ENCODE results near the gene TRAF7.
"Not testable (repeated sequence)": the region's sequence is repeated elsewhere in the genome, so short reads cannot be mapped to it uniquely, and the experiment has no call there.

TRAF7 gene

GRCh38 chr16:2121853-2122252, 33.7 kb upstream of the TRAF7 start:
- Histone ChIP-seq H3K27ac (ENCODE audit: insufficient read depth, low read length, poor library complexity, severe bottlenecking) (no peak overlapping the region), H3K4me1 (ENCODE audit: control insufficient read depth, insufficient read depth, low read length, poor library complexity, severe bottlenecking) (no peaks in the 10 kb centered on the region), H3K4me3 (ENCODE audit: insufficient read depth, low read depth, low read length, poor library complexity, severe bottlenecking) (no peak overlapping the region), H3K27me3 (replicated peaks; ENCODE audit: control insufficient read depth, insufficient read depth, low read length, poor library complexity, severe bottlenecking) (no peaks in the 10 kb centered on the region), H3K9me3 (ENCODE audit: control insufficient read depth, low read length) (no peaks in the 10 kb centered on the region), H3K36me3 (ENCODE audit: control insufficient read depth, insufficient read depth, low read length) (no peaks in the 10 kb centered on the region)
- no peak for DNase-seq

- no peak overlapping the region for H3K27ac ChIP-seq (ENCODE audit: insufficient read depth, low read length, poor library complexity, severe bottlenecking)
Measured at GRCh38 chr16:2122429-2122828, 33.2 kb upstream of the TRAF7 start.

GRCh38 chr16:2122934-2123683, 32.5 kb upstream of the TRAF7 start:
- not testable (repeated sequence) for H3K4me1 ChIP-seq (ENCODE audit: control insufficient read depth, insufficient read depth, low read length, poor library complexity, severe bottlenecking); DNase-seq; H3K27me3 ChIP-seq (replicated peaks; ENCODE audit: control insufficient read depth, insufficient read depth, low read length, poor library complexity, severe bottlenecking); H3K4me3 ChIP-seq (ENCODE audit: insufficient read depth, low read depth, low read length, poor library complexity, severe bottlenecking); H3K27ac ChIP-seq (ENCODE audit: insufficient read depth, low read length, poor library complexity, severe bottlenecking); H3K36me3 ChIP-seq (ENCODE audit: control insufficient read depth, insufficient read depth, low read length); H3K9me3 ChIP-seq (ENCODE audit: control insufficient read depth, low read length)

More at GRCh38 chr16:2122429-2122828, 33.2 kb upstream of the TRAF7 start:
- Histone ChIP-seq H3K4me1 (ENCODE audit: control insufficient read depth, insufficient read depth, low read length, poor library complexity, severe bottlenecking) (no peaks in the 10 kb centered on the region), H3K36me3 (ENCODE audit: control insufficient read depth, insufficient read depth, low read length) (no peaks in the 10 kb centered on the region), H3K27me3 (replicated peaks; ENCODE audit: control insufficient read depth, insufficient read depth, low read length, poor library complexity, severe bottlenecking) (no peaks in the 10 kb centered on the region), H3K9me3 (ENCODE audit: control insufficient read depth, low read length) (no peaks in the 10 kb centered on the region), H3K4me3 (ENCODE audit: insufficient read depth, low read depth, low read length, poor library complexity, severe bottlenecking) (no peak overlapping the region)
- DNase-seq: no peak

GRCh38 chr16:2123706-2124376, 31.7 kb upstream of the TRAF7 start:
- not testable (repeated sequence) for H3K27me3 ChIP-seq (replicated peaks; ENCODE audit: control insufficient read depth, insufficient read depth, low read length, poor library complexity, severe bottlenecking); DNase-seq; H3K9me3 ChIP-seq (ENCODE audit: control insufficient read depth, low read length); H3K4me1 ChIP-seq (ENCODE audit: control insufficient read depth, insufficient read depth, low read length, poor library complexity, severe bottlenecking); H3K4me3 ChIP-seq (ENCODE audit: insufficient read depth, low read depth, low read length, poor library complexity, severe bottlenecking); H3K27ac ChIP-seq (ENCODE audit: insufficient read depth, low read length, poor library complexity, severe bottlenecking); H3K36me3 ChIP-seq (ENCODE audit: control insufficient read depth, insufficient read depth, low read length)

- not testable (repeated sequence) for H3K27me3 ChIP-seq (replicated peaks; ENCODE audit: control insufficient read depth, insufficient read depth, low read length, poor library complexity, severe bottlenecking); H3K27ac ChIP-seq (ENCODE audit: insufficient read depth, low read length, poor library complexity, severe bottlenecking); H3K4me3 ChIP-seq (ENCODE audit: insufficient read depth, low read depth, low read length, poor library complexity, severe bottlenecking); H3K36me3 ChIP-seq (ENCODE audit: control insufficient read depth, insufficient read depth, low read length); H3K9me3 ChIP-seq (ENCODE audit: control insufficient read depth, low read length); H3K4me1 ChIP-seq (ENCODE audit: control insufficient read depth, insufficient read depth, low read length, poor library complexity, severe bottlenecking); DNase-seq
Measured at GRCh38 chr16:2124377-2124693, 31.2 kb upstream of the TRAF7 start.

- not testable (repeated sequence) for H3K36me3 ChIP-seq (ENCODE audit: control insufficient read depth, insufficient read depth, low read length); H3K4me1 ChIP-seq (ENCODE audit: control insufficient read depth, insufficient read depth, low read length, poor library complexity, severe bottlenecking); H3K27me3 ChIP-seq (replicated peaks; ENCODE audit: control insufficient read depth, insufficient read depth, low read length, poor library complexity, severe bottlenecking); H3K4me3 ChIP-seq (ENCODE audit: insufficient read depth, low read depth, low read length, poor library complexity, severe bottlenecking); H3K27ac ChIP-seq (ENCODE audit: insufficient read depth, low read length, poor library complexity, severe bottlenecking); DNase-seq; H3K9me3 ChIP-seq (ENCODE audit: control insufficient read depth, low read length)
Measured at GRCh38 chr16:2124694-2125444, 30.7 kb upstream of the TRAF7 start.

GRCh38 chr16:2125609-2126008, 30.0 kb upstream of the TRAF7 start:
- H3K27me3 ChIP-seq (replicated peaks; ENCODE audit: control insufficient read depth, insufficient read depth, low read length, poor library complexity, severe bottlenecking); DNase-seq; H3K36me3 ChIP-seq (ENCODE audit: control insufficient read depth, insufficient read depth, low read length); H3K4me1 ChIP-seq (ENCODE audit: control insufficient read depth, insufficient read depth, low read length, poor library complexity, severe bottlenecking); H3K27ac ChIP-seq (ENCODE audit: insufficient read depth, low read length, poor library complexity, severe bottlenecking); H3K9me3 ChIP-seq (ENCODE audit: control insufficient read depth, low read length); H3K4me3 ChIP-seq (ENCODE audit: insufficient read depth, low read depth, low read length, poor library complexity, severe bottlenecking): not testable (repeated sequence)

- not testable (repeated sequence) for H3K27ac ChIP-seq (ENCODE audit: insufficient read depth, low read length, poor library complexity, severe bottlenecking); H3K36me3 ChIP-seq (ENCODE audit: control insufficient read depth, insufficient read depth, low read length); H3K27me3 ChIP-seq (replicated peaks; ENCODE audit: control insufficient read depth, insufficient read depth, low read length, poor library complexity, severe bottlenecking); DNase-seq; H3K4me3 ChIP-seq (ENCODE audit: insufficient read depth, low read depth, low read length, poor library complexity, severe bottlenecking); H3K9me3 ChIP-seq (ENCODE audit: control insufficient read depth, low read length); H3K4me1 ChIP-seq (ENCODE audit: control insufficient read depth, insufficient read depth, low read length, poor library complexity, severe bottlenecking)
Measured at GRCh38 chr16:2126161-2126743, 29.3 kb upstream of the TRAF7 start.

GRCh38 chr16:2126928-2127556, 28.5 kb upstream of the TRAF7 start:
- H3K4me3 ChIP-seq (ENCODE audit: insufficient read depth, low read depth, low read length, poor library complexity, severe bottlenecking); DNase-seq; H3K27me3 ChIP-seq (replicated peaks; ENCODE audit: control insufficient read depth, insufficient read depth, low read length, poor library complexity, severe bottlenecking); H3K36me3 ChIP-seq (ENCODE audit: control insufficient read depth, insufficient read depth, low read length); H3K4me1 ChIP-seq (ENCODE audit: control insufficient read depth, insufficient read depth, low read length, poor library complexity, severe bottlenecking); H3K9me3 ChIP-seq (ENCODE audit: control insufficient read depth, low read length); H3K27ac ChIP-seq (ENCODE audit: insufficient read depth, low read length, poor library complexity, severe bottlenecking): not testable (repeated sequence)
